GM19035 (cell line): ENCODE measurements around the gene PFDN6.
A peak's percentile ranks its signal among the peaks of the same experiment; 100 is the strongest.

ENCODE experiments used
- ATAC-seq: cut with Tn5 transposase; IDR thresholded peaks from one replicate; pipeline ENCODE4 v1.9.1; 2021; ENCODE audit not compliant: unreplicated experiment

PFDN6 gene

DNA sequence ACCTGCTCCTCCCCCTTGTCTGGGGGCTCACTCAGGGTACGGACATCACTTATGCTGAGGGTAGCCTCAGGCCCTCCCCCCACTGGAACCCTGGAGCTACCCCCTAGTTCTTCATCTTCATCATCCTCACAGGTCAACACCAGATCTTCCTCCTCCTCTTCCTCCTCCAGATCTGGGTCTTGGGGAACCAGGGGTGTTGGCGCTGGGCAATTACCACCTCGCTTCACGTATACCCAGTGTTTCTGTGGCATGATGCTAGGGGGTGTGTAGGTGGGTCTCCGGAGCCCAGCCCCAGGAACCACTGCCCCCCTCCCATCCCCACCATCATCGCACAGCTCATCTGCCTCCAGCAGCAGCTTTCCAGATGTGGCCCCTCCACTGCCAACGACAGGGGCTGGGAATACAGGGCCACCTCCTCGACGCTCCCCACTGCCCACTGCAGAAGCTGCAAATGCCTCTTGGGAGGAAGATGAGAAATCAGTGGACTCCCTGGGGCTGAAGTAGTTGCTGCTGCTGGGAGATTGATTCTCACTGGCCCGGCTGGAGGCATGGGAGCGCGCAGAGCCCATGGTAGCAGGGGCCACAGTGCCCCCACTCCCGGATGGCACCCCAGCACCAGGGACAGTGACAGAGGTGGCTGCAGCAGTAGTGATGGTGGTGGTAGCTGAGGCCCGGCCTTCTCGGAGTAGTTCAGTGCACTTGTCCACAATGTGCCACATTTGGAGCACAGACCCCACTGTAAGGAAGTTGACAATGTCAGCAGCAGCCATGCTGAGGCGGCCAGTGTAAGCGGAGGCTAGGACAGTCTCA is 26.6 kb downstream of the PFDN6 start:
- no peak for ATAC-seq

- ATAC-seq: no peak
These were observed 27.4 kb downstream of the PFDN6 start for GRCh38 chr6:33316603-33317418.

- no peak for ATAC-seq
These were observed 27.9 kb downstream of the PFDN6 start for GRCh38 chr6:33317419-33317668.

GRCh38 chr6:33317669-33318425 is 28.4 kb downstream of the PFDN6 start, which contains the start of gene ZBTB22:
Gene ZBTB22 (minus strand): TSS chr6:33317744. CDS start chr6:33316916, 828 bp downstream.
- peak; percentile 50 for ATAC-seq

GRCh38 chr6:33318426-33319073 is 29.1 kb downstream of the PFDN6 start:
- ATAC-seq: no peak

- ATAC-seq: no peak
These were observed 30.5 kb downstream of the PFDN6 start for GRCh38 chr6:33319939-33320314.

- no peak for ATAC-seq
These were observed 31.1 kb downstream of the PFDN6 start for GRCh38 chr6:33320315-33321181.

- no peak for ATAC-seq
These were observed 31.8 kb downstream of the PFDN6 start for GRCh38 chr6:33321227-33321626.

DNA sequence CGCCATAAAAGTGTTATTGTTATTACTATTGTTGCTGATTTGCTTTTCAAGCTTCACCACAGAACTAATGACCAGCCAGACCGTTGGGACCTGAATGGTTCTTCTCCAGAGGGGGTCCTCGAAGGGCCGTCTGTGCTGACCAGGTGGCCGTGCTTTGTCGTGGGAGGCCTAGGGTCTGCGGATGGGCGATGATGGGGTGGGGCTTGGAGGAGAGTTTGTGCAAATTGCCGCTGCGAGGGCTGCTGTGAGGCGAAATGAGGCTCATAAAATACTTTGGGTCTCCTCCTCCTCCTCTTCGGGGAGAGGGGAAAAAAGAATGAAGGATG is 34.2 kb downstream of the PFDN6 start:
- ATAC-seq: peak; percentile 10

- ATAC-seq: no peak
These were observed 34.7 kb downstream of the PFDN6 start for GRCh38 chr6:33324125-33324524.

GRCh38 chr6:33329058-33329457 is 39.7 kb downstream of the PFDN6 start:
- ATAC-seq: no peak

- no peak for ATAC-seq
These were observed 41.3 kb downstream of the PFDN6 start for GRCh38 chr6:33330736-33331135.

GRCh38 chr6:33333666-33334065 is 44.3 kb downstream of the PFDN6 start:
- ATAC-seq: no peak

GRCh38 chr6:33335916-33336315 is 46.5 kb downstream of the PFDN6 start:
- ATAC-seq: no peak

DNA sequence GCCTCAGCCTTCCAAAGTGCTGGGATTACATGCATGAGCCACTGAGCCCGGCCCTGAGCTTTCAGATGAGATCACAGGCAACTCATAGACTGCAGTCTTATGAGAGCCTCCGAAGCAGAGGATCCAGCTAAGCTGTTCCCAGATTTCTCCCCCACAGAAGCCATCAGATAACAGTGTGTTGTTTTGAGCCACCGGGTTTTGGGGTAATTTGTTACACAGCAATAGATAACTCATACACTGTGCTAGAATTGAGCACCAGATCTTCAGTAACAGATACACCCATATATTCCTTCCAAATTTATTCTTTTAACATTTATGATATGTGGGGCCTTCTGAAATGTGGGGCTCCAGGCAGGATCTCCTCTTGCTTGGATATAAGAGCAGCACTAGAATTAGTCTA is 47.1 kb downstream of the PFDN6 start:
- no peak for ATAC-seq

- no peak for ATAC-seq
These were observed 49.8 kb downstream of the PFDN6 start for GRCh38 chr6:33339193-33339592.
